ENCODE data around the gene NEGR1.

- TF ChIP-seq CTCF (IDR thresholded peaks at IDR 0.05): no peak
- TF ChIP-seq POLR2A (IDR thresholded peaks at IDR 0.05): no peak
These were observed 817.2 kb downstream of the NEGR1 start for GRCh38 chr1:71465093-71465492.
